Cardiac ventricle fibroblast (primary cell): ENCODE data around the gene DR1. TPM values are rescaled to one million over a fixed set of nuclear protein-coding genes. Genes with fewer than 3 reads are reported as not detected.

Source experiments
- total RNA-seq: library from RNA; depleted of rRNA; stranded (reverse); fragments of >200 nt; gene quantifications from 2 replicates; pipeline ENCODE4 v1.2.3, GENCODE V29; 2015

Gene DR1
- 26.1 and 34.9 TPM in 2 replicates for total RNA-seq

GRCh38 chr1:93345633-93346420 is at the start of gene DR1:
TSS of gene DR1 (plus strand) at chr1:93345907. CDS start at chr1:93346646, 739 bp downstream.

Other genes with a start within 250 kb of the DR1 start
- gene TMED5, start 165.5 kb upstream of the DR1 start, total RNA-seq, result 66.9 and 68.8 TPM in 2 replicates
- 4.5 and 7.0 TPM in 2 replicates for gene CCDC18, start 165.2 kb upstream of the DR1 start, total RNA-seq
- 20.7 and 23.1 TPM in 2 replicates for gene FNBP1L, start 102.2 kb downstream of the DR1 start, total RNA-seq